ENCODE results near the gene CGB3. TPM values are rescaled to one million over a fixed set of nuclear protein-coding genes. Genes with fewer than 3 reads are reported as not detected.
"Not testable (repeated sequence)": the region's sequence is repeated elsewhere in the genome, so short reads cannot be mapped to it uniquely, and the experiment has no call there.

CGB3 gene
- total RNA-seq, 1 experiment from 2014 or later, result not detected

- H3K27me3 Mint-ChIP-seq (ENCODE audit: insufficient read depth, unreplicated experiment); H3K4me1 ChIP-seq; H3K4me3 ChIP-seq (ENCODE audit: low read depth, low read length); H3K36me3 Mint-ChIP-seq (ENCODE audit: insufficient read depth, unreplicated experiment); DNase-seq; H3K9me3 Mint-ChIP-seq (ENCODE audit: unreplicated experiment); BruUV-seq (replicated peaks); H3K9me3 ChIP-seq; H3K27me3 ChIP-seq (replicated peaks; ENCODE audit: control insufficient read depth, insufficient read depth, low read length); H3K4me3 Mint-ChIP-seq (ENCODE audit: unreplicated experiment); H3K36me3 ChIP-seq (ENCODE audit: control insufficient read depth, insufficient read depth, low read length); H3K27ac Mint-ChIP-seq (ENCODE audit: unreplicated experiment); H3K4me1 Mint-ChIP-seq (ENCODE audit: low read depth, unreplicated experiment); intact Hi-C loops (cut with micrococcal nuclease; ENCODE audit: unreplicated experiment): not testable (repeated sequence)
- ChIA-PET CTCF (interaction anchor here (0.8 kb wide), 1 partner anchor 59 kb away, joined by 3 read pairs; no protein-coding TSS in a partner anchor), POLR2A (interaction anchor here (0.6 kb wide), 1 partner anchor 39 kb away, joined by 3 read pairs; no protein-coding TSS in a partner anchor)
Observed at GRCh38 chr19:49038557-49039276, 14.6 kb upstream of the CGB3 start.

DNA sequence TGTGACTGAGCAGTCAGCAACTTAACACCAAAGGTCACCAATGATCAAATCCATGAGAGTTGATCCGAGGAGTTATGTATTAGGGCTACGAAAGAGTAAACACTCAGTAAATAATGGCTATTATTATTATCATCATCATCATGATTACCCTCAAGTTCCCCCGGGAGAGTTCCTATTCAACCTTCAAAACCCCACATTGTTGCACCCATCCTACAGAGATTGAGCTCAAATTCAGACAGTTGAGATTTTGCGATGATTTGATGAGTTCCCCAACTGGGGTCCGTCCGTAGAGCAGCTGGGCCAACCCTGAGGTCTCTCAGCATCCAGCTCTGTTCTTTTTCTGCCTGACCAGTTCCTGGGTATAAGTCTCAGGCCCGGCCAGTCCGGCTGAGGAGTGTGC lies 14.0 kb upstream of the CGB3 start:
- H3K36me3 ChIP-seq (ENCODE audit: control insufficient read depth, insufficient read depth, low read length); H3K27me3 Mint-ChIP-seq (ENCODE audit: insufficient read depth, unreplicated experiment); POLR2A ChIA-PET; H3K4me1 Mint-ChIP-seq (ENCODE audit: low read depth, unreplicated experiment); BruUV-seq (replicated peaks); H3K27me3 ChIP-seq (replicated peaks; ENCODE audit: control insufficient read depth, insufficient read depth, low read length); H3K9me3 ChIP-seq; H3K9me3 Mint-ChIP-seq (ENCODE audit: unreplicated experiment); H3K36me3 Mint-ChIP-seq (ENCODE audit: insufficient read depth, unreplicated experiment); DNase-seq; CTCF ChIA-PET; H3K4me3 ChIP-seq (ENCODE audit: low read depth, low read length); intact Hi-C loops (cut with micrococcal nuclease; ENCODE audit: unreplicated experiment); H3K4me1 ChIP-seq; H3K27ac Mint-ChIP-seq (ENCODE audit: unreplicated experiment); H3K4me3 Mint-ChIP-seq (ENCODE audit: unreplicated experiment): not testable (repeated sequence)

- H3K36me3 Mint-ChIP-seq (ENCODE audit: insufficient read depth, unreplicated experiment); H3K27ac Mint-ChIP-seq (ENCODE audit: unreplicated experiment); CTCF ChIA-PET; H3K9me3 Mint-ChIP-seq (ENCODE audit: unreplicated experiment); BruUV-seq (replicated peaks); H3K4me3 Mint-ChIP-seq (ENCODE audit: unreplicated experiment); intact Hi-C loops (cut with micrococcal nuclease; ENCODE audit: unreplicated experiment); H3K9me3 ChIP-seq; H3K4me3 ChIP-seq (ENCODE audit: low read depth, low read length); H3K4me1 ChIP-seq; H3K27me3 Mint-ChIP-seq (ENCODE audit: insufficient read depth, unreplicated experiment); H3K36me3 ChIP-seq (ENCODE audit: control insufficient read depth, insufficient read depth, low read length); H3K4me1 Mint-ChIP-seq (ENCODE audit: low read depth, unreplicated experiment); POLR2A ChIA-PET; H3K27me3 ChIP-seq (replicated peaks; ENCODE audit: control insufficient read depth, insufficient read depth, low read length): not testable (repeated sequence)
- TF ChIP-seq, protein P1, sequence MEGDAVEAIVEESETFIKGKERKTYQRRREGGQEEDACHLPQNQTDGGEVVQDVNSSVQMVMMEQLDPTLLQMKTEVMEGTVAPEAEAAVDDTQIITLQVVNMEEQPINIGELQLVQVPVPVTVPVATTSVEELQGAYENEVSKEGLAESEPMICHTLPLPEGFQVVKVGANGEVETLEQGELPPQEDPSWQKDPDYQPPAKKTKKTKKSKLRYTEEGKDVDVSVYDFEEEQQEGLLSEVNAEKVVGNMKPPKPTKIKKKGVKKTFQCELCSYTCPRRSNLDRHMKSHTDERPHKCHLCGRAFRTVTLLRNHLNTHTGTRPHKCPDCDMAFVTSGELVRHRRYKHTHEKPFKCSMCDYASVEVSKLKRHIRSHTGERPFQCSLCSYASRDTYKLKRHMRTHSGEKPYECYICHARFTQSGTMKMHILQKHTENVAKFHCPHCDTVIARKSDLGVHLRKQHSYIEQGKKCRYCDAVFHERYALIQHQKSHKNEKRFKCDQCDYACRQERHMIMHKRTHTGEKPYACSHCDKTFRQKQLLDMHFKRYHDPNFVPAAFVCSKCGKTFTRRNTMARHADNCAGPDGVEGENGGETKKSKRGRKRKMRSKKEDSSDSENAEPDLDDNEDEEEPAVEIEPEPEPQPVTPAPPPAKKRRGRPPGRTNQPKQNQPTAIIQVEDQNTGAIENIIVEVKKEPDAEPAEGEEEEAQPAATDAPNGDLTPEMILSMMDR (IDR thresholded peaks at IDR 0.05; ENCODE audit: insufficient read depth in 1 of 2, low read depth in 1 of 2, low read length in 1 of 2, severe bottlenecking in 1 of 2, unreplicated experiment in 1 of 2), result peak; percentile 53 to 85
- DNase-seq, result peak; percentile 73 to 74
Observed at GRCh38 chr19:49036815-49037214, 12.7 kb upstream of the CGB3 start, which contains the start of gene CGB1. Gene CGB1 (minus strand): TSS chr19:49036895. CDS start chr19:49036711, 184 bp downstream.

- BruUV-seq (replicated peaks); CTCF ChIA-PET; H3K4me1 ChIP-seq; H3K9me3 ChIP-seq; H3K36me3 ChIP-seq (ENCODE audit: control insufficient read depth, insufficient read depth, low read length); H3K36me3 Mint-ChIP-seq (ENCODE audit: insufficient read depth, unreplicated experiment); H3K4me1 Mint-ChIP-seq (ENCODE audit: low read depth, unreplicated experiment); H3K27me3 Mint-ChIP-seq (ENCODE audit: insufficient read depth, unreplicated experiment); H3K27me3 ChIP-seq (replicated peaks; ENCODE audit: control insufficient read depth, insufficient read depth, low read length); POLR2A ChIA-PET; H3K4me3 ChIP-seq (ENCODE audit: low read depth, low read length); intact Hi-C loops (cut with micrococcal nuclease; ENCODE audit: unreplicated experiment); H3K9me3 Mint-ChIP-seq (ENCODE audit: unreplicated experiment): not testable (repeated sequence)
- peak within 1 kb of the TSS; percentile 55 for H3K27ac Mint-ChIP-seq (ENCODE audit: unreplicated experiment)
- peak; percentile 74 to 80 for DNase-seq
- TF ChIP-seq, protein P1 (IDR thresholded peaks at IDR 0.05; ENCODE audit: insufficient read depth in 1 of 2, low read depth in 1 of 2, low read length in 1 of 2, severe bottlenecking in 1 of 2, unreplicated experiment in 1 of 2), result peak; percentile 32 to 77
- H3K4me3 Mint-ChIP-seq (ENCODE audit: unreplicated experiment), result peak within 1 kb of the TSS; percentile 36
Observed at GRCh38 chr19:49031642-49032301, 7.6 kb upstream of the CGB3 start, which contains the start of gene CGB2. Gene CGB2 (plus strand): TSS chr19:49031890. CDS start chr19:49032096, 206 bp downstream.

DNA sequence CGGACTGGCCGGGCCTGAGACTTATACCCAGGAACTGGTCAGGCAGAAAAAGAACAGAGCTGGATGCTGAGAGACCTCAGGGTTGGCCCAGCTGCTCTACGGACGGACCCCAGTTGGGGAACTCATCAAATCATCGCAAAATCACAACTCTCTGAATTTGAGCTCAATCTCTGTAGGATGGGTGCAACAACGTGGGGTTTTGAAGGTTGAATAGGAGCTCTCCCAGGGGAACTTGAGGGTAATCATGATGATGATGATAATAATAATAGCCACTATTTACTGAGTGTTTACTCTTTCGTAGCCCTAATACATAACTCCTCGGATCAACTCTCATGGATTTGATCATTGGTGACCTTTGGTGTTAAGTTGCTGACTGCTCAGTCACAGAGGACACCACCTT lies 6.2 kb upstream of the CGB3 start:
- CTCF ChIA-PET; H3K4me3 Mint-ChIP-seq (ENCODE audit: unreplicated experiment); H3K4me3 ChIP-seq (ENCODE audit: low read depth, low read length); H3K36me3 Mint-ChIP-seq (ENCODE audit: insufficient read depth, unreplicated experiment); H3K36me3 ChIP-seq (ENCODE audit: control insufficient read depth, insufficient read depth, low read length); intact Hi-C loops (cut with micrococcal nuclease; ENCODE audit: unreplicated experiment); DNase-seq; H3K27ac Mint-ChIP-seq (ENCODE audit: unreplicated experiment); H3K9me3 ChIP-seq; H3K9me3 Mint-ChIP-seq (ENCODE audit: unreplicated experiment); POLR2A ChIA-PET; H3K4me1 ChIP-seq; BruUV-seq (replicated peaks); H3K27me3 ChIP-seq (replicated peaks; ENCODE audit: control insufficient read depth, insufficient read depth, low read length); H3K4me1 Mint-ChIP-seq (ENCODE audit: low read depth, unreplicated experiment); H3K27me3 Mint-ChIP-seq (ENCODE audit: insufficient read depth, unreplicated experiment): not testable (repeated sequence)

Measured in Caco-2 (cell line).